Measurements from ENCODE around the gene GADL1.
A peak's percentile ranks its signal among the peaks of the same experiment; 100 is the strongest.

Gene GADL1

DNA sequence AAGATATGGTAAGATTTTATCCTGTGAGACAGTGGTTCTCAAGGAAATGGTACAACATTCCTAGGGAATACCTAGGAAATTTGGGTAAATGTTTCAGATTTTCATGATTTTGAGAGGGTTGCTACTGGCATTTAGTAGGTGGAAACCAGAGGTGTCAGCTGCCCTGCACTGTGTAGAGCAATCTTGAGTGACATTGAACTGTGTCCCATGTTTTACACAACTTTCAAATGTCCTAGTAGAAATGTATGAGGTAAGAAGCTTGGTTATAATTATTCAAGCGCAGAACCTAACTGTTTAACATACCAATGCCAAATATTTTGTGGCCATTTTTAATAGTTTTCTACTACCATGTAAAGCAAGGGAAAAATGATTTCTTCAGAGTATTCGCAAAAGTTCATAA is 120.4 kb downstream of the GADL1 start:
- TF ChIP-seq, protein P1, sequence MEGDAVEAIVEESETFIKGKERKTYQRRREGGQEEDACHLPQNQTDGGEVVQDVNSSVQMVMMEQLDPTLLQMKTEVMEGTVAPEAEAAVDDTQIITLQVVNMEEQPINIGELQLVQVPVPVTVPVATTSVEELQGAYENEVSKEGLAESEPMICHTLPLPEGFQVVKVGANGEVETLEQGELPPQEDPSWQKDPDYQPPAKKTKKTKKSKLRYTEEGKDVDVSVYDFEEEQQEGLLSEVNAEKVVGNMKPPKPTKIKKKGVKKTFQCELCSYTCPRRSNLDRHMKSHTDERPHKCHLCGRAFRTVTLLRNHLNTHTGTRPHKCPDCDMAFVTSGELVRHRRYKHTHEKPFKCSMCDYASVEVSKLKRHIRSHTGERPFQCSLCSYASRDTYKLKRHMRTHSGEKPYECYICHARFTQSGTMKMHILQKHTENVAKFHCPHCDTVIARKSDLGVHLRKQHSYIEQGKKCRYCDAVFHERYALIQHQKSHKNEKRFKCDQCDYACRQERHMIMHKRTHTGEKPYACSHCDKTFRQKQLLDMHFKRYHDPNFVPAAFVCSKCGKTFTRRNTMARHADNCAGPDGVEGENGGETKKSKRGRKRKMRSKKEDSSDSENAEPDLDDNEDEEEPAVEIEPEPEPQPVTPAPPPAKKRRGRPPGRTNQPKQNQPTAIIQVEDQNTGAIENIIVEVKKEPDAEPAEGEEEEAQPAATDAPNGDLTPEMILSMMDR (IDR thresholded peaks at IDR 0.05; ENCODE audit: low read depth, low read length) = no peak
- DNase-seq (ENCODE audit: extremely low read depth, low read depth) = no peak

DNA sequence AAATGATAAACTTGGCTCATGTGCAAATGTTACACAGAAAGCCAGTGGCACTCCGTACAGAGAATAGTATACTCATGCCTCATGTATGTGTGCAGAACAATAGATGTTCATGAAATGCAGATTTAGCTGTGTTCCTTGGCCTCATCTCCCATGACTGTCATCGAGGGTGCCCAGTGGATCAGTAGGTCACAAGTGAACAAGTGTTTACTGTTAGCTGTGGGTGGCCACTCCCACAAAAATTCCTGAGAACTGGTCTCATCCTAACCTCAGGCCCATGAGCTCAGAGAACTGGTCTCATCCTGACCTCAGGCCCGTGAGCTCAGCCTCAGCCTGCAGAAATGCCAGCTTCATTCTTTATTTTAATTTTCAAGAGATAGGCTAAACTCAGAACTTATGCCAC is 124.1 kb downstream of the GADL1 start:
- TF ChIP-seq, protein P1 (IDR thresholded peaks at IDR 0.05; ENCODE audit: low read depth, low read length) = no peak
- DNase-seq (ENCODE audit: extremely low read depth, low read depth) = peak; percentile 31

- DNase-seq (ENCODE audit: extremely low read depth, low read depth) = peak; percentile 8
- TF ChIP-seq, protein P1 (IDR thresholded peaks at IDR 0.05; ENCODE audit: low read depth, low read length) = peak; percentile 79
Measured at GRCh38 chr3:30768703-30769550, 125.5 kb downstream of the GADL1 start.

DNA sequence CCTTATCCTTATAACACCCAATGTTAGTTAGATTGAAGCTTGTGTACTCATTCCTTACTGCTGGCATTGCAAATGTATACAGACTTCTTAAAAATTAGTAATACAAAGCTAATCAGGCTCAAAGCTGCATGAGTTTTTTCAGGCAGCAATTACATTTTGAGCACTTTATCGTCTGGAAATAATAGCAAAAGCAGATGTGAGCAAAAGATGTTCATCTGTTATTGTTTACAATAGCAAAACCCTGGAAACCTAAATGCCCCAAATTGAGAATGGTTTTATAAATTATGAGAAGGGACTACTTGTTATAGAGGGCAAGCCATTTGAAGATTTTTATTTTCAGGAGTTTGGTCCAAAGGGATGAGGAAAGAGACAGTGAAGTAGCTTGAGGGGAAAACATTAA is 126.4 kb downstream of the GADL1 start:
- no peak for DNase-seq (ENCODE audit: extremely low read depth, low read depth)
- TF ChIP-seq, protein P1 (IDR thresholded peaks at IDR 0.05; ENCODE audit: low read depth, low read length) = no peak

- TF ChIP-seq, protein P1 (IDR thresholded peaks at IDR 0.05; ENCODE audit: low read depth, low read length) = no peak
Measured at GRCh38 chr3:30766522-30766921, 127.9 kb downstream of the GADL1 start.

GRCh38 chr3:30764891-30765290 is 129.6 kb downstream of the GADL1 start:
- no peak for DNase-seq (ENCODE audit: extremely low read depth, low read depth)

More at GRCh38 chr3:30766522-30766921, 127.9 kb downstream of the GADL1 start:
- DNase-seq (ENCODE audit: extremely low read depth, low read depth) = no peak

DNA sequence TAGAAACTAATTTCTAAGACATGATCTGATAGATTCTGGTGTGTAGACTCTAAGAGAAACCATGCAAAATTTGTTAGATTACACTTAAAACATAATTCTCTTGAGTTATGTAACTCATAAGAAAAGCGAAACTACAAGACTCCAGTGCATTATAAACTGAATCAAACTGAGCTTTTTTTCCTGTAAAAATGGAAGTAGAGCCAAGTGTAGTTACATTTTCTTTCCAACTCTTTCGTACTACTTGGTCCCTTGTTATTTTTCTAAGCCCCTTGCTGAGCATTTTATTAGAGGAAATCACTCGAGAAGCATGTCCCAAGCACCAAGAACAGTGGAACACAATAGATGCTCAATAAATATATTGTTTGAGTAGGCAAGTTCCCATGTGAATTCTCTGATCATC is 130.2 kb downstream of the GADL1 start:
- TF ChIP-seq, protein P1 (IDR thresholded peaks at IDR 0.05; ENCODE audit: low read depth, low read length) = no peak
- DNase-seq (ENCODE audit: extremely low read depth, low read depth) = no peak

More at GRCh38 chr3:30764891-30765290, 129.6 kb downstream of the GADL1 start:
- TF ChIP-seq, protein P1 (IDR thresholded peaks at IDR 0.05; ENCODE audit: low read depth, low read length) = no peak
